Activated CD8-positive, alpha-beta memory T cell treated with anti-CD3 and anti-CD28 coated beads, Interleukin-2, amount 10 ng/mL, durations not matched to agents 7 days and 5 days (primary cell): Measurements from ENCODE around the gene DOK5. TPM values are rescaled to one million over a fixed set of nuclear protein-coding genes. Genes with fewer than 3 reads are reported as not detected.

ENCODE experiments used
- ATAC-seq: fragments of 150-1000 bp; cut with Tn5 transposase; one replicate; pipeline ENCODE4 v1.10.0; 2021; ENCODE audit warnings: moderate library complexity
- CTCF ChIA-PET: fragments of 350-600 bp; sonication (Branson Sonifier 250); formaldehyde crosslinking; loops from one replicate; lab custom pipeline; 2021; ENCODE audit warnings: antibody characterized with exemption; lab: Charles Lee
- DNase-seq: peaks from one replicate; pipeline ENCODE4 v3.0.0-alpha.2; 2020
- H3K27ac Mint-ChIP-seq: one replicate; pipeline ENCODE4 v1.8.0; 2021; ENCODE audit warnings: mild to moderate bottlenecking, mixed read lengths
- H3K27me3 Mint-ChIP-seq: one replicate; pipeline ENCODE4 v1.8.0; 2021; ENCODE audit warnings: mixed read lengths
- H3K36me3 Mint-ChIP-seq: one replicate; pipeline ENCODE4 v1.8.0; 2021; ENCODE audit warnings: mild to moderate bottlenecking, mixed read lengths
- H3K4me1 Mint-ChIP-seq: one replicate; pipeline ENCODE4 v1.8.0; 2021; ENCODE audit warnings: mixed read lengths
- H3K4me3 Mint-ChIP-seq: one replicate; pipeline ENCODE4 v1.8.0; 2021; ENCODE audit warnings: mild to moderate bottlenecking, moderate library complexity, mixed read lengths
- H3K9me3 Mint-ChIP-seq: one replicate; pipeline ENCODE4 v1.8.0; 2022; ENCODE audit warnings: low read depth, mixed read lengths
- total RNA-seq, 2 experiments: library from RNA; stranded (reverse); gene quantifications; one replicate each; pipeline ENCODE4 v1.2.3, GENCODE V29; 2021

The DOK5 gene
- total RNA-seq, 2 experiments from 2014 or later: 4.4 TPM; not detected in 1

GRCh38 chr20:54668271-54669039 lies 193.1 kb downstream of the DOK5 start:
- DNase-seq (peak; percentile 42), ATAC-seq (peak; percentile 60)
- H3K9me3 Mint-ChIP-seq: no peaks in the 10 kb centered on the region
- H3K4me3 Mint-ChIP-seq: no peak overlapping the region
- no peaks in the 10 kb centered on the region for H3K27me3 Mint-ChIP-seq
- no peaks in the 10 kb centered on the region for H3K4me1 Mint-ChIP-seq
- no peak overlapping the region for H3K27ac Mint-ChIP-seq
- no peaks in the 10 kb centered on the region for H3K36me3 Mint-ChIP-seq
- CTCF ChIA-PET: interaction anchor here (1.1 to 2.5 kb wide), 6 partner anchors 9 to 52 kb away, joined by 3 to 9 read pairs (median 4); no protein-coding TSS in a partner anchor

GRCh38 chr20:54669040-54669363 lies 193.6 kb downstream of the DOK5 start:
- Mint-ChIP-seq H3K9me3 (no peaks in the 10 kb centered on the region), H3K27me3 (no peaks in the 10 kb centered on the region), H3K4me1 (no peaks in the 10 kb centered on the region), H3K27ac (no peak overlapping the region), H3K36me3 (no peaks in the 10 kb centered on the region), H3K4me3 (no peak overlapping the region)
- ATAC-seq (no peak), DNase-seq (no peak)
- CTCF ChIA-PET: interaction anchor here (1.2 to 2.5 kb wide), 5 partner anchors 9 to 51 kb away, joined by 3 to 9 read pairs (median 5); no protein-coding TSS in a partner anchor

- CTCF ChIA-PET: no interaction called here
- ATAC-seq (no peak), DNase-seq (no peak)
- Mint-ChIP-seq H3K4me1 (no peaks in the 10 kb centered on the region), H3K9me3 (no peaks in the 10 kb centered on the region), H3K27me3 (peaks cover 4% of the 10 kb centered on the region), H3K36me3 (no peaks in the 10 kb centered on the region), H3K4me3 (no peak overlapping the region), H3K27ac (no peak overlapping the region)
Observed at GRCh38 chr20:54678253-54678652, 202.9 kb downstream of the DOK5 start.

GRCh38 chr20:54680439-54680838 lies 205.0 kb downstream of the DOK5 start:
- Mint-ChIP-seq H3K4me3 (no peak overlapping the region), H3K27ac (no peak overlapping the region), H3K4me1 (no peaks in the 10 kb centered on the region), H3K36me3 (no peaks in the 10 kb centered on the region), H3K27me3 (peaks cover 4% of the 10 kb centered on the region), H3K9me3 (no peaks in the 10 kb centered on the region)
- CTCF ChIA-PET: interaction anchor here (1.1 to 2.4 kb wide), 3 partner anchors 12 to 298 kb away, joined by 3 to 9 read pairs (median 5); no protein-coding TSS in a partner anchor
- ATAC-seq (no peak), DNase-seq (no peak)

- no peaks in the 10 kb centered on the region for H3K4me1 Mint-ChIP-seq
- H3K4me3 Mint-ChIP-seq: no peak overlapping the region
- DNase-seq (no peak), ATAC-seq (no peak)
- CTCF ChIA-PET: interaction anchor here (0.6 to 2.4 kb wide), 5 partner anchors 12 to 1499 kb away, joined by 3 to 9 read pairs (median 3); no protein-coding TSS in a partner anchor
- H3K36me3 Mint-ChIP-seq: no peaks in the 10 kb centered on the region
- no peak overlapping the region for H3K27ac Mint-ChIP-seq
- H3K27me3 Mint-ChIP-seq: peaks cover 4% of the 10 kb centered on the region
- no peaks in the 10 kb centered on the region for H3K9me3 Mint-ChIP-seq
Observed at GRCh38 chr20:54680872-54681619, 205.7 kb downstream of the DOK5 start.

- Mint-ChIP-seq H3K27ac (no peak overlapping the region), H3K4me3 (no peak overlapping the region), H3K36me3 (no peaks in the 10 kb centered on the region), H3K4me1 (no peaks in the 10 kb centered on the region), H3K27me3 (peaks cover 4% of the 10 kb centered on the region), H3K9me3 (no peaks in the 10 kb centered on the region)
- CTCF ChIA-PET: interaction anchor here (1.5 to 2.4 kb wide), 2 partner anchors 13 to 22 kb away, joined by 3 to 9 read pairs; no protein-coding TSS in a partner anchor
- ATAC-seq: no peak
- DNase-seq: no peak
Observed at GRCh38 chr20:54681869-54682268, 206.5 kb downstream of the DOK5 start.

- no peaks in the 10 kb centered on the region for H3K4me1 Mint-ChIP-seq
- no peak overlapping the region for H3K27ac Mint-ChIP-seq
- ATAC-seq: no peak
- H3K9me3 Mint-ChIP-seq: no peaks in the 10 kb centered on the region
- CTCF ChIA-PET: no interaction called here
- no peaks in the 10 kb centered on the region for H3K27me3 Mint-ChIP-seq
- no peak overlapping the region for H3K4me3 Mint-ChIP-seq
- DNase-seq: no peak
- H3K36me3 Mint-ChIP-seq: no peaks in the 10 kb centered on the region
Observed at GRCh38 chr20:54688476-54688875, 213.1 kb downstream of the DOK5 start.

- Mint-ChIP-seq H3K36me3 (no peaks in the 10 kb centered on the region), H3K4me1 (no peaks in the 10 kb centered on the region), H3K4me3 (no peak overlapping the region), H3K27me3 (no peaks in the 10 kb centered on the region), H3K27ac (no peak overlapping the region), H3K9me3 (no peaks in the 10 kb centered on the region)
- ATAC-seq (no peak), DNase-seq (no peak)
- CTCF ChIA-PET: no interaction called here
Observed at GRCh38 chr20:54690323-54690722, 214.9 kb downstream of the DOK5 start.

GRCh38 chr20:54691327-54691726 lies 215.9 kb downstream of the DOK5 start:
- H3K36me3 Mint-ChIP-seq: no peaks in the 10 kb centered on the region
- H3K4me3 Mint-ChIP-seq: no peak overlapping the region
- no peaks in the 10 kb centered on the region for H3K27me3 Mint-ChIP-seq
- no peaks in the 10 kb centered on the region for H3K9me3 Mint-ChIP-seq
- no peak overlapping the region for H3K27ac Mint-ChIP-seq
- DNase-seq (no peak), ATAC-seq (no peak)
- no peaks in the 10 kb centered on the region for H3K4me1 Mint-ChIP-seq
- CTCF ChIA-PET: no interaction called here

- H3K9me3 Mint-ChIP-seq: no peaks in the 10 kb centered on the region
- ATAC-seq: no peak
- H3K4me3 Mint-ChIP-seq: no peak overlapping the region
Observed at GRCh38 chr20:54692168-54692887, 216.9 kb downstream of the DOK5 start.

GRCh38 chr20:54694516-54694915 lies 219.1 kb downstream of the DOK5 start:
- Mint-ChIP-seq H3K4me1 (no peaks in the 10 kb centered on the region), H3K36me3 (no peaks in the 10 kb centered on the region), H3K9me3 (no peaks in the 10 kb centered on the region), H3K27ac (no peak overlapping the region), H3K4me3 (no peak overlapping the region), H3K27me3 (no peaks in the 10 kb centered on the region)
- ATAC-seq: no peak
- no peak for DNase-seq
- CTCF ChIA-PET: no interaction called here

More at GRCh38 chr20:54692168-54692887, 216.9 kb downstream of the DOK5 start:
- Mint-ChIP-seq H3K27ac (no peak overlapping the region), H3K36me3 (no peaks in the 10 kb centered on the region), H3K4me1 (no peaks in the 10 kb centered on the region), H3K27me3 (no peaks in the 10 kb centered on the region)
- CTCF ChIA-PET: no interaction called here
- no peak for DNase-seq

GRCh38 chr20:54698373-54698772 lies 223.0 kb downstream of the DOK5 start:
- CTCF ChIA-PET: no interaction called here
- Mint-ChIP-seq H3K4me1 (no peaks in the 10 kb centered on the region), H3K9me3 (no peaks in the 10 kb centered on the region), H3K27ac (no peak overlapping the region), H3K27me3 (no peaks in the 10 kb centered on the region), H3K36me3 (no peaks in the 10 kb centered on the region), H3K4me3 (no peak overlapping the region)
- DNase-seq (no peak), ATAC-seq (no peak)
